ENCODE results near the gene SLIRP. TPM values are rescaled to one million over a fixed set of nuclear protein-coding genes. Genes with fewer than 3 reads are reported as not detected.

The SLIRP gene
- total and polyA plus RNA-seq, 2 of the 4 experiments (the other 2 are of a cell fraction): 226 to 244 TPM

GRCh38 chr14:77708749-77709148, 846 bp downstream of the SLIRP start:
- Histone ChIP-seq H2AK5ac (ENCODE audit: low read depth, low read length) (no peak overlapping the region), H3K27me3 (ENCODE audit: control insufficient read depth, insufficient read depth, low read length) (no peaks in the 10 kb centered on the region), H3K4ac (ENCODE audit: low read depth, low read length) (no peak overlapping the region), H3K9ac (ENCODE audit: low read depth, low read length) (peak overlapping the region; percentile 96; the same call in 1 of the 2 replicates), H4K20me1 (ENCODE audit: insufficient read depth, low read length) (peaks cover 11% of the 10 kb centered on the region), H4K5ac (ENCODE audit: low read depth, low read length) (peak overlapping the region; percentile 64; the same call in 1 of the 2 replicates), H3K4me1 (ENCODE audit: control insufficient read depth, insufficient read depth, low read length) (no peaks in the 10 kb centered on the region; the same call in 1 of the 2 replicates), H2BK15ac (ENCODE audit: low read depth, low read length) (no peak overlapping the region), H2BK5ac (ENCODE audit: low read depth, low read length, poor library complexity, severe bottlenecking) (no peak overlapping the region), H3K36me3 (ENCODE audit: control insufficient read depth, insufficient read depth, low read length) (peaks cover 18% of the 10 kb centered on the region), H3K27ac (ENCODE audit: insufficient read depth, low read length) (no peak overlapping the region), H3K18ac (ENCODE audit: low read depth, low read length) (no peak overlapping the region), H3K23ac (ENCODE audit: low read depth, low read length) (peak overlapping the region; percentile 85; the same call in 1 of the 2 replicates), H2BK20ac (ENCODE audit: low read depth, low read length) (no peak overlapping the region), H3K56ac (ENCODE audit: extremely low read depth, insufficient read depth, low read length) (peak overlapping the region; percentile 94; the same call in 1 of the 2 replicates), H2AFZ (replicated peaks; ENCODE audit: low read length, poor library complexity) (no peak overlapping the region), H3K14ac (replicated peaks; ENCODE audit: low read depth, low read length) (peak overlapping the region; percentile 11; the same call in 1 of the 2 replicates), H3K4me3 (ENCODE audit: insufficient read depth, low read depth, low read length) (peak overlapping the region; percentile 94), H4K91ac (ENCODE audit: insufficient read depth, low read depth, low read length) (no peak overlapping the region), H3K79me1 (ENCODE audit: low read depth in 1 of 2, low read length in 2 of 2) (peaks cover 17 to 42% of the 10 kb centered on the region in 2 experiments), H3K4me2 (ENCODE audit: low read depth, low read length) (peak overlapping the region; percentile 99), H4K8ac (ENCODE audit: low read depth in 2 of 2, low read length in 2 of 2) (peak overlapping the region in 1 of 2 experiments; percentile 76; a peak in 2 of 4 replicates), H3K9me3 (ENCODE audit: control insufficient read depth, insufficient read depth, low read length) (no peaks in the 10 kb centered on the region), H2BK120ac (ENCODE audit: low read depth, low read length) (no peak overlapping the region), H2AK9ac (replicated peaks; ENCODE audit: low read depth, low read length, poor library complexity) (no peak overlapping the region), H3K9me1 (ENCODE audit: insufficient read depth, low read length) (no peaks in the 10 kb centered on the region)
- in situ Hi-C loops (cut with MboI; ENCODE audit: low sequenced_read_pairs): no loop called here
- dilution Hi-C loops (cut with HindIII; ENCODE audit: low sequenced_read_pairs, unreplicated experiment): no loop called here
- DNase-seq (no peak), ATAC-seq (ENCODE audit: low read depth) (no peak)
- no peak for TF ChIP-seq MAZ (IDR thresholded peaks at IDR 0.05; ENCODE audit: borderline replicate concordance, low read depth, low read length)
- no peak for TF ChIP-seq CHD1 (IDR thresholded peaks at IDR 0.05; ENCODE audit: low read depth, low read length)
- no peak for TF ChIP-seq MXI1 (IDR thresholded peaks at IDR 0.05; ENCODE audit: borderline replicate concordance, low read depth, low read length)
- no peak for TF ChIP-seq RFX5 (IDR thresholded peaks at IDR 0.05; ENCODE audit: low read depth, low read length)
- no peak for TF ChIP-seq ELK1 (IDR thresholded peaks at IDR 0.05; ENCODE audit: borderline replicate concordance, low read depth, low read length)
- no peak for TF ChIP-seq NFE2L2 (IDR thresholded peaks at IDR 0.05; ENCODE audit: low read depth, low read length)
- no peak for TF ChIP-seq CTCF (conservative IDR thresholded peaks at IDR 0.05; ENCODE audit: low read depth, low read length)
- TF ChIP-seq BHLHE40 (IDR thresholded peaks at IDR 0.05; ENCODE audit: low read depth, low read length): no peak
- no peak for TF ChIP-seq MAFK (IDR thresholded peaks at IDR 0.05; ENCODE audit: low read depth, low read length)
- TF ChIP-seq RAD21 (IDR thresholded peaks at IDR 0.05; ENCODE audit: low read length): no peak
- TF ChIP-seq FOS (IDR thresholded peaks at IDR 0.05; ENCODE audit: low read depth, low read length): no peak
- TF ChIP-seq CEBPB (IDR thresholded peaks at IDR 0.05; ENCODE audit: low read depth, low read length): no peak
- TF ChIP-seq POLR2A (IDR thresholded peaks at IDR 0.05; ENCODE audit: low read depth, low read length): no peak
- ChIA-PET POLR2A (ENCODE audit: unreplicated experiment) (no interaction called here), CTCF (interaction anchor here (0.6 to 1.4 kb wide), 2 partner anchors 12 to 19 kb away, joined by 3 read pairs; no protein-coding TSS in a partner anchor)
- TSS peak; percentile 82 for BruUV-seq (replicated peaks)
- intact Hi-C loops (cut with micrococcal nuclease): loop anchor here (1.0 to 5.0 kb wide), 3 partner anchors 92 to 556 kb away; partner anchors contain the start of gene SPTLC2
- WGBS, 2 experiments (ENCODE audit: extremely low coverage in 2 of 2, insufficient read length in 1 of 2): 15% methylated on average over 2 of the region's 7 CpGs; no CpG with 5 or more reads in 1 of the 2 experiments
